ENCODE data around the gene GRIK1.

- TF ChIP-seq, protein P1, sequence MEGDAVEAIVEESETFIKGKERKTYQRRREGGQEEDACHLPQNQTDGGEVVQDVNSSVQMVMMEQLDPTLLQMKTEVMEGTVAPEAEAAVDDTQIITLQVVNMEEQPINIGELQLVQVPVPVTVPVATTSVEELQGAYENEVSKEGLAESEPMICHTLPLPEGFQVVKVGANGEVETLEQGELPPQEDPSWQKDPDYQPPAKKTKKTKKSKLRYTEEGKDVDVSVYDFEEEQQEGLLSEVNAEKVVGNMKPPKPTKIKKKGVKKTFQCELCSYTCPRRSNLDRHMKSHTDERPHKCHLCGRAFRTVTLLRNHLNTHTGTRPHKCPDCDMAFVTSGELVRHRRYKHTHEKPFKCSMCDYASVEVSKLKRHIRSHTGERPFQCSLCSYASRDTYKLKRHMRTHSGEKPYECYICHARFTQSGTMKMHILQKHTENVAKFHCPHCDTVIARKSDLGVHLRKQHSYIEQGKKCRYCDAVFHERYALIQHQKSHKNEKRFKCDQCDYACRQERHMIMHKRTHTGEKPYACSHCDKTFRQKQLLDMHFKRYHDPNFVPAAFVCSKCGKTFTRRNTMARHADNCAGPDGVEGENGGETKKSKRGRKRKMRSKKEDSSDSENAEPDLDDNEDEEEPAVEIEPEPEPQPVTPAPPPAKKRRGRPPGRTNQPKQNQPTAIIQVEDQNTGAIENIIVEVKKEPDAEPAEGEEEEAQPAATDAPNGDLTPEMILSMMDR (conservative IDR thresholded peaks at IDR 0.05; ENCODE audit: low read length) = no peak
- TF ChIP-seq EZH2phosphoT487 (IDR thresholded peaks at IDR 0.05; ENCODE audit: borderline replicate concordance) = no peak
Observed at GRCh38 chr21:29854795-29855194, 85.0 kb downstream of the GRIK1 start.

Measured in Loucy (cell line).